GM21825 (cell line): ENCODE measurements around the gene LAPTM4A.
A peak's percentile ranks its signal among the peaks of the same experiment; 100 is the strongest.

Experiments
- ATAC-seq: cut with Tn5 transposase; IDR thresholded peaks from one replicate; pipeline ENCODE4 v1.9.1; 2021; ENCODE audit warnings: mild to moderate bottlenecking, moderate library complexity; ENCODE audit not compliant: unreplicated experiment

LAPTM4A gene

GRCh38 chr2:19989342-19989666 lies 62.1 kb downstream of the LAPTM4A start:
- ATAC-seq: no peak

- no peak for ATAC-seq
Measured at GRCh38 chr2:19988600-19988999, 62.8 kb downstream of the LAPTM4A start.

- peak; percentile 56 for ATAC-seq
Measured at GRCh38 chr2:19987936-19988335, 63.5 kb downstream of the LAPTM4A start.
